H1 (cell line): ENCODE measurements around the gene NDUFV1. TPM values are rescaled to one million over a fixed set of nuclear protein-coding genes. Genes with fewer than 3 reads are reported as not detected.

Source experiments
- CTCF ChIA-PET: fragments of 300-600 bp; sonication (Branson Sonifier 250); formaldehyde crosslinking; loops from one replicate; lab custom pipeline; 2021; ENCODE audit not compliant: partially characterized antibody; lab: Charles Lee
- POLR2A ChIA-PET: fragments of 300-600 bp; sonication (Branson Sonifier 250); formaldehyde crosslinking; loops from one replicate; lab custom pipeline; 2021; ENCODE audit warnings: inconsistent platforms; ENCODE audit not compliant: partially characterized antibody; lab: Charles Lee
- DNase-seq, 2 experiments: peaks; one replicate each; pipeline versions ENCODE4 v3.0.0 to v3.0.0-alpha.2; 2010 to 2022; ENCODE audit warnings: low spot score in 2 of 2, low read depth in 1 of 2, mixed read lengths in 1 of 2
- FAIRE-seq: peaks from 2 replicates; lab custom pipeline; 2011; peaks lifted over from hg19 to GRCh38; lab: Jason Lieb, UNC
- H2AFZ ChIP-seq: 2 replicates; pipeline ENCODE4 v1.8.1; 2012; ENCODE audit warnings: low read length, inconsistent platforms
- H2AK5ac ChIP-seq: 2 replicates; pipeline ENCODE4 v1.6.1; 2013; ENCODE audit warnings: low read depth, low read length
- H2BK120ac ChIP-seq: replicated peaks from 2 replicates; pipeline ENCODE3; 2013; ENCODE audit warnings: low read depth, low read length, inconsistent platforms
- H2BK12ac ChIP-seq: 2 replicates; pipeline ENCODE4 v1.6.1; 2013; ENCODE audit warnings: low read depth, low read length
- H2BK15ac ChIP-seq: 2 replicates; pipeline ENCODE4 v1.6.1; 2013; ENCODE audit warnings: low read length
- H2BK20ac ChIP-seq: 2 replicates; pipeline ENCODE4 v1.6.1; 2013; ENCODE audit warnings: low read length
- H2BK5ac ChIP-seq: 2 replicates; pipeline ENCODE4 v1.6.1; 2013; ENCODE audit warnings: low read depth, low read length
- H3K14ac ChIP-seq: 2 replicates; pipeline ENCODE4 v1.6.1; 2013; ENCODE audit warnings: inconsistent platforms; ENCODE audit not compliant: insufficient read length
- H3K18ac ChIP-seq: 2 replicates; pipeline ENCODE4 v1.6.1; 2013; ENCODE audit warnings: low read length; ENCODE audit errors: extremely low read depth
- H3K23ac ChIP-seq: 2 replicates; pipeline ENCODE4 v1.6.1; 2013; ENCODE audit warnings: inconsistent platforms; ENCODE audit not compliant: insufficient read length
- H3K23me2 ChIP-seq: 2 replicates; pipeline ENCODE4 v1.6.1; 2013; ENCODE audit warnings: low read depth, low read length
- H3K27ac ChIP-seq: 2 replicates; pipeline ENCODE4 v1.6.1; 2011; ENCODE audit warnings: low read depth, low read length, inconsistent platforms
- H3K27me3 ChIP-seq, 4 experiments: replicated peaks in 1 of 4; 1 replicate in 1 of 4; 2 replicates in 3 of 4; pipeline versions ENCODE4 v1.6.1 to v1.8.1; 2011 to 2013; ENCODE audit warnings: low read length in 3 of 4, mild to moderate bottlenecking in 3 of 4, inconsistent platforms in 2 of 4, mixed read lengths in 2 of 4, moderate library complexity in 1 of 4; ENCODE audit not compliant: control insufficient read depth in 3 of 4, insufficient read depth in 3 of 4; ENCODE audit errors: extremely low read depth in 1 of 4
- H3K36me3 ChIP-seq, 4 experiments: 2 replicates each; pipeline versions ENCODE4 v1.6.1 to v1.8.1; 2011 to 2013; ENCODE audit warnings: mild to moderate bottlenecking in 4 of 4, low read length in 3 of 4, moderate library complexity in 2 of 4, control low read depth in 1 of 4, inconsistent platforms in 1 of 4; ENCODE audit not compliant: insufficient read depth in 4 of 4, control insufficient read depth in 2 of 4
- H3K4ac ChIP-seq: replicated peaks from 2 replicates; pipeline ENCODE3; 2013; ENCODE audit warnings: low read length, low read depth, mixed read lengths, inconsistent platforms; ENCODE audit not compliant: insufficient read length
- H3K4me1 ChIP-seq, 4 experiments: replicated peaks in 1 of 4; 1 replicate in 1 of 4; 2 replicates in 3 of 4; pipeline versions ENCODE4 v1.6.1 to v1.8.1; 2011 to 2013; ENCODE audit warnings: low read length in 3 of 4, inconsistent platforms in 2 of 4, mixed read lengths in 1 of 4; ENCODE audit not compliant: insufficient read depth in 4 of 4, control insufficient read depth in 3 of 4
- H3K4me2 ChIP-seq, 2 experiments: 2 replicates each; pipeline versions ENCODE4 v1.6.1 to v1.8.1; 2011 to 2013; ENCODE audit warnings: low read depth in 2 of 2, low read length in 2 of 2, control low read depth in 1 of 2, inconsistent platforms in 1 of 2, mild to moderate bottlenecking in 1 of 2; ENCODE audit not compliant: insufficient read depth in 1 of 2
- H3K4me3 ChIP-seq, 4 experiments: fragments of 200-600, 300-600 bp in 1 of 4; sonication (generic), shearing (Covaris generic), sonication (Bioruptor Twin) in 1 of 4; 2 replicates each; pipeline versions ENCODE4 v1.5.1 to v1.8.1; 2011 to 2016; ENCODE audit warnings: low read length in 4 of 4, low read depth in 3 of 4, control low read depth in 2 of 4, inconsistent platforms in 2 of 4, mild to moderate bottlenecking in 2 of 4, mixed read lengths in 1 of 4, moderate library complexity in 1 of 4; ENCODE audit not compliant: insufficient read depth in 2 of 4; ENCODE audit errors: extremely low read depth in 1 of 4
- H3K56ac ChIP-seq: replicated peaks from 2 replicates; pipeline ENCODE3; 2013; ENCODE audit warnings: low read depth, mild to moderate bottlenecking, mixed read lengths, low read length, inconsistent platforms; ENCODE audit not compliant: insufficient read length
- H3K79me1 ChIP-seq: 2 replicates; pipeline ENCODE4 v1.6.1; 2013; ENCODE audit warnings: low read depth, low read length, control low read depth
- H3K79me2 ChIP-seq, 2 experiments: 2 replicates each; pipeline versions ENCODE4 v1.6.1 to v1.8.1; 2012 to 2013; ENCODE audit warnings: low read length in 2 of 2, mild to moderate bottlenecking in 2 of 2, inconsistent platforms in 1 of 2; ENCODE audit not compliant: insufficient read depth in 2 of 2, control insufficient read depth in 1 of 2
- H3K9ac ChIP-seq, 4 experiments: replicated peaks in 1 of 4; 1 replicate in 1 of 4; 2 replicates in 3 of 4; pipeline versions ENCODE4 v1.6.1 to v1.8.1; 2011 to 2013; ENCODE audit warnings: low read depth in 3 of 4, low read length in 3 of 4, control low read depth in 2 of 4, mild to moderate bottlenecking in 2 of 4, moderate library complexity in 2 of 4, inconsistent platforms in 1 of 4; ENCODE audit errors: extremely low read depth in 1 of 4
- H3K9me3 ChIP-seq, 2 experiments: 2 replicates each; pipeline versions ENCODE4 v1.6.1 to v1.8.1; 2012 to 2013; ENCODE audit warnings: mild to moderate bottlenecking in 2 of 2, moderate library complexity in 2 of 2, control low read depth in 1 of 2, inconsistent platforms in 1 of 2, low read depth in 1 of 2, low read length in 1 of 2, mixed read lengths in 1 of 2; ENCODE audit not compliant: insufficient read depth in 2 of 2
- H4K20me1 ChIP-seq, 2 experiments: replicated peaks in 1 of 2; 2 replicates each; pipeline versions ENCODE3 to v1.8.1; 2011 to 2013; ENCODE audit warnings: inconsistent platforms in 2 of 2, low read length in 2 of 2, mild to moderate bottlenecking in 1 of 2; ENCODE audit not compliant: insufficient read depth in 2 of 2, control insufficient read depth in 1 of 2
- H4K5ac ChIP-seq: 2 replicates; pipeline ENCODE4 v1.6.1; 2013; ENCODE audit warnings: low read length, low read depth, mixed read lengths, inconsistent platforms; ENCODE audit not compliant: insufficient read length
- H4K8ac ChIP-seq: 2 replicates; pipeline ENCODE4 v1.8.0; 2013; ENCODE audit warnings: mild to moderate bottlenecking, moderate library complexity, low read length, inconsistent platforms; ENCODE audit not compliant: insufficient read depth; ENCODE audit errors: extremely low read depth
- H4K91ac ChIP-seq: replicated peaks from 2 replicates; pipeline ENCODE3; 2013; ENCODE audit warnings: low read length, mixed read lengths, inconsistent platforms; ENCODE audit not compliant: insufficient read length
- POLR2AphosphoS5 ChIP-seq: IDR thresholded peaks from 2 replicates; pipeline ENCODE4 v1.6.1; 2011; ENCODE audit warnings: low read depth, low read length
- TAF1 ChIP-seq: IDR thresholded peaks from 2 replicates; pipeline ENCODE4 v1.6.1; 2011; ENCODE audit warnings: mild to moderate bottlenecking, low read depth, low read length
- YY1 ChIP-seq: IDR thresholded peaks from 2 replicates; pipeline ENCODE4 v1.6.1; 2011; ENCODE audit warnings: low read depth, mild to moderate bottlenecking, low read length
- WGBS, 2 experiments: shearing (Covaris generic) in 1 of 2; methylation state at CpG; one replicate each; pipeline versions ENCODE4 v1.1.6 to v1.1.7; 2013 to 2015; ENCODE audit warnings: low lambda C conversion rate in 2 of 2, mixed read lengths in 2 of 2, inconsistent platforms in 1 of 2, low coverage in 1 of 2, missing lambda C conversion rate in 1 of 2; ENCODE audit not compliant: insufficient replicate concordance in 2 of 2, insufficient coverage in 1 of 2, insufficient read length in 1 of 2; ENCODE audit errors: extremely low coverage in 1 of 2, missing lambda C conversion rate in 1 of 2; 5-methylcytosine and 5-hydroxymethylcytosine counted together
- polyA plus RNA-seq, 7 experiments: library from polyadenylated mRNA; depleted of rRNA in 3 of 7; stranded (reverse) in 5 of 7; unstranded in 2 of 7; fragments of >200 nt in 5 of 7; fragments of 200-250 nt in 2 of 7; gene quantifications; 1 replicate in 5 of 7; 2 replicates in 1 of 7; 4 replicates in 1 of 7; pipeline versions ENCODE4 v1.2.1 to v1.2.3, GENCODE V29; 2011 to 2013; ENCODE audit warnings: missing spikeins in 2 of 7, mixed read lengths in 2 of 7
- total RNA-seq: library from RNA; stranded (reverse); fragmentation: NEBNext Ultra II Directional; extraction: Animal tissue kit (Norgen Biotek cat#: 25700); gene quantifications from 2 replicates; pipeline ENCODE4 v1.2.1, GENCODE V29; 2021
- TF ChIP-seq, protein P1 (sequence below): IDR thresholded peaks from 2 replicates; pipeline ENCODE4 v1.6.1; 2012; ENCODE audit warnings: inconsistent platforms

Gene NDUFV1
- total and polyA plus RNA-seq, 2 of the 8 experiments (the other 6 are each of a cell fraction or from before 2014, with no cell fraction given), result 125 to 131 TPM

- no peak for DNase-seq
- peaks cover 0 to 4% (median 0%) of the 10 kb centered on the region in 4 experiments; a peak in 1 of 7 replicates for H3K4me1 ChIP-seq
- no peak overlapping the region for H3K4me3 ChIP-seq
- H3K9me3 ChIP-seq, result no peaks in the 10 kb centered on the region
- H3K23me2 ChIP-seq, result no peaks in the 10 kb centered on the region
- H4K20me1 ChIP-seq, result no peaks in the 10 kb centered on the region
- H2BK5ac ChIP-seq, result no peak overlapping the region
- H3K79me1 ChIP-seq, result no peaks in the 10 kb centered on the region
- no peak overlapping the region for H2AK5ac ChIP-seq
- no peak overlapping the region for H3K4me2 ChIP-seq
- no peak overlapping the region for H3K4ac ChIP-seq
- no peaks in the 10 kb centered on the region for H3K79me2 ChIP-seq
- no peaks in the 10 kb centered on the region; a peak in 1 of 7 replicates for H3K27me3 ChIP-seq
- no peak overlapping the region for H3K27ac ChIP-seq
- no peak overlapping the region for H3K56ac ChIP-seq
- H2AFZ ChIP-seq, result peak overlapping the region; percentile 5; the same call in 1 of the 2 replicates
- WGBS, 2 experiments, result 81% methylated on average over 10 of the region's 10 CpGs; no CpG with 5 or more reads in 1 of the 2 experiments
- no peak overlapping the region for H3K23ac ChIP-seq
- no peak overlapping the region for H3K18ac ChIP-seq
- H3K9ac ChIP-seq, result no peak overlapping the region
- no peak overlapping the region for H2BK12ac ChIP-seq
- H3K14ac ChIP-seq, result no peak overlapping the region
- TF ChIP-seq, protein P1, sequence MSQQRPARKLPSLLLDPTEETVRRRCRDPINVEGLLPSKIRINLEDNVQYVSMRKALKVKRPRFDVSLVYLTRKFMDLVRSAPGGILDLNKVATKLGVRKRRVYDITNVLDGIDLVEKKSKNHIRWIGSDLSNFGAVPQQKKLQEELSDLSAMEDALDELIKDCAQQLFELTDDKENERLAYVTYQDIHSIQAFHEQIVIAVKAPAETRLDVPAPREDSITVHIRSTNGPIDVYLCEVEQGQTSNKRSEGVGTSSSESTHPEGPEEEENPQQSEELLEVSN, result no peak
- no peak for TF ChIP-seq POLR2AphosphoS5
- no peak for TF ChIP-seq TAF1
- no peak for TF ChIP-seq YY1
- ChIA-PET CTCF (interaction anchor here (1.2 to 1.6 kb wide), 2 partner anchors 11 to 19 kb away, joined by 3 to 4 read pairs; no protein-coding TSS in a partner anchor), POLR2A (interaction anchor here (1.6 kb wide), 1 partner anchor 57 kb away, joined by 5 read pairs; no protein-coding TSS in a partner anchor)
- H4K91ac ChIP-seq, result no peak overlapping the region
- no peak overlapping the region for H4K5ac ChIP-seq
- no peak overlapping the region for H2BK15ac ChIP-seq
- H4K8ac ChIP-seq, result no peak overlapping the region
- no peaks in the 10 kb centered on the region for H3K36me3 ChIP-seq
- H2BK120ac ChIP-seq, result no peak overlapping the region
- no peak overlapping the region for H2BK20ac ChIP-seq
- no peak for FAIRE-seq
These were observed 43.6 kb upstream of the NDUFV1 start for GRCh38 chr11:67562963-67563704.
